ENCODE data around the gene IWS1. TPM values are rescaled to one million over a fixed set of nuclear protein-coding genes. Genes with fewer than 3 reads are reported as not detected.

Gene IWS1
- total RNA-seq, 1 experiment from 2014 or later, result 56.0 TPM

GRCh38 chr2:127565261-127566138 is 39.2 kb upstream of the IWS1 start:
- H3K27me3 Mint-ChIP-seq (ENCODE audit: insufficient read depth, unreplicated experiment), result no peaks in the 10 kb centered on the region
- no peak overlapping the region for H3K27ac Mint-ChIP-seq (ENCODE audit: unreplicated experiment)
- H3K4me3 Mint-ChIP-seq (ENCODE audit: unreplicated experiment), result no peak overlapping the region
- H3K36me3 Mint-ChIP-seq (ENCODE audit: insufficient read depth, unreplicated experiment), result no peaks in the 10 kb centered on the region
- no peak overlapping the region for H3K4me3 ChIP-seq (ENCODE audit: low read depth, low read length)
- H3K9me3 Mint-ChIP-seq (ENCODE audit: unreplicated experiment), result peaks cover 10% of the 10 kb centered on the region
- no peak for DNase-seq
- no peaks in the 10 kb centered on the region for H3K4me1 ChIP-seq
- no peaks in the 10 kb centered on the region for H3K4me1 Mint-ChIP-seq (ENCODE audit: low read depth, unreplicated experiment)
- ChIA-PET POLR2A (no interaction called here), CTCF (no interaction called here)
- no peaks in the 10 kb centered on the region for H3K9me3 ChIP-seq
- no TSS peak for BruUV-seq (replicated peaks)
- no peak for TF ChIP-seq CTCF (IDR thresholded peaks at IDR 0.05; ENCODE audit: insufficient read depth in 1 of 2, low read depth in 1 of 2, low read length in 1 of 2, severe bottlenecking in 1 of 2, unreplicated experiment in 1 of 2)
- H3K36me3 ChIP-seq (ENCODE audit: control insufficient read depth, insufficient read depth, low read length), result no peaks in the 10 kb centered on the region
- intact Hi-C loops (cut with micrococcal nuclease; ENCODE audit: unreplicated experiment), result no loop called here
- H3K27me3 ChIP-seq (replicated peaks; ENCODE audit: control insufficient read depth, insufficient read depth, low read length), result no peaks in the 10 kb centered on the region

- no peaks in the 10 kb centered on the region for H3K27me3 ChIP-seq (replicated peaks; ENCODE audit: control insufficient read depth, insufficient read depth, low read length)
- Mint-ChIP-seq H3K27me3 (ENCODE audit: insufficient read depth, unreplicated experiment) (no peaks in the 10 kb centered on the region), H3K36me3 (ENCODE audit: insufficient read depth, unreplicated experiment) (no peaks in the 10 kb centered on the region)
These were observed 38.4 kb upstream of the IWS1 start for GRCh38 chr2:127564429-127565260.

More at GRCh38 chr2:127564429-127565260, 38.4 kb upstream of the IWS1 start:
- H3K9me3 ChIP-seq, result no peaks in the 10 kb centered on the region
- CTCF ChIA-PET, result interaction anchor here (1.1 kb wide), 1 partner anchor 26 kb away, joined by 3 read pairs; no protein-coding TSS in a partner anchor
- no peak overlapping the region for H3K4me3 ChIP-seq (ENCODE audit: low read depth, low read length)
- Mint-ChIP-seq H3K27ac (ENCODE audit: unreplicated experiment) (no peak overlapping the region), H3K4me1 (ENCODE audit: low read depth, unreplicated experiment) (no peaks in the 10 kb centered on the region), H3K9me3 (ENCODE audit: unreplicated experiment) (peaks cover 10% of the 10 kb centered on the region), H3K4me3 (ENCODE audit: unreplicated experiment) (no peak overlapping the region)
- intact Hi-C loops (cut with micrococcal nuclease; ENCODE audit: unreplicated experiment), result no loop called here
- no peaks in the 10 kb centered on the region for H3K36me3 ChIP-seq (ENCODE audit: control insufficient read depth, insufficient read depth, low read length)
- BruUV-seq (replicated peaks), result no TSS peak
- no peak for DNase-seq
- H3K4me1 ChIP-seq, result no peaks in the 10 kb centered on the region
- no peak for TF ChIP-seq CTCF (IDR thresholded peaks at IDR 0.05; ENCODE audit: insufficient read depth in 1 of 2, low read depth in 1 of 2, low read length in 1 of 2, severe bottlenecking in 1 of 2, unreplicated experiment in 1 of 2)
- POLR2A ChIA-PET, result no interaction called here

Data from Caco-2 (cell line).